NOMO-1 (cell line): ENCODE results near the gene DIP2B.

ENCODE experiments used
- DNase-seq, 2 experiments: peaks; one replicate each; lab custom pipeline; 2025; ENCODE audit not compliant: unreplicated experiment in 2 of 2; lab: John Stamatoyannopoulos, UW

Gene DIP2B

DNA sequence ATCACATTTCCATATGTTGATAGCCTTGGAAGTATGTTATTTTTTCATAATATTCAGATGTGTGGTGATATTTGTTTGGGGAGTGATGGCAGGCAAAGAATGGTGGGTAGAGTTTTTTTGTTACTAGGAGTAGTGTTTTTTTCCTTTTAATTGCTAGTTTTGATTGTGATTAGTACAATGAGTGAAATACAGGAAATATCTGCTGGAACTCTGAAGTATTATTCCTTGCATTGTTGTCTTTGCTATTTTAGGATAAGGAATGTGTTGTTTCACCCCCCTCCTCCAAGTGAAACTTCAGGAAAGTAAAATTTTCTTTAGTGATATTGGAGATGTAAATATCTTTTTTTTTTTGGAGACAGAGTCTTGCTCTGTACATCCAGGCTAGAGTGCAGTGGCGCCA, 105.4 kb downstream of the DIP2B start:
- no peak for DNase-seq

DNA sequence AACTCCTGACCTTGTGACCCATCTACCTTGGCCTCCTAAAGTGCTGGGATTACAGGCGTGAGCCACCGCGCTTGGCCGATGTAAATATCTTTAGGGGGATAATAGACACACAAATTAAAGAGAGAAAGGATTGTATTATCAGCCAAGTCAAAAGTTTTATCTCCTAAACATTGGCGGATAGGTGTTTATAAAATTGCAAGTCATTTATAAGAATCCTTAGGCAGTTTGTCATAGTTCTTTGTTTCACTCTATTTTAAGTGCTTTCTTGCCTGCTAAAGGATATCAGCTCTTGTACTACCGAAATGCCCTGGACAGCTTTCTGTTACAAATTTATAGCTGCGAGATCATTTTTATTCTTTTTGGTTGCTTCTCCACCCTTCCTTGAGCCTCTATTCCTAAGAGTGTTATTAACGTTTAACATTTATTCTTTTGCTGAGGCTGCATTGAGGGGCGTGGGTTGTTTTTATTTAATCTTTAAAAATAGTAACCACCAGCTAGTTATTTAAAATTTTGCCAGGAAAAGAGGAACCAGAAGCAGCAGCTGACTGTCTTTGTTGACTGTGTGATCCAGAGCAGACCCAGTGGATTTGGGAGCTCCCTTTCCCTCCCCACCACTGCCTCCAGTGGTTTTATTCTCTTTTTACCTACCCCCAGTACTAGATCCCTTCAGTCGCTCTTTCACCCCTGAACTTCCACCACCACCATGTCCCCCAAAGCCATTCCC, 106.4 kb downstream of the DIP2B start:
- DNase-seq: peak in 1 of 2 experiments; percentile 12

DNA sequence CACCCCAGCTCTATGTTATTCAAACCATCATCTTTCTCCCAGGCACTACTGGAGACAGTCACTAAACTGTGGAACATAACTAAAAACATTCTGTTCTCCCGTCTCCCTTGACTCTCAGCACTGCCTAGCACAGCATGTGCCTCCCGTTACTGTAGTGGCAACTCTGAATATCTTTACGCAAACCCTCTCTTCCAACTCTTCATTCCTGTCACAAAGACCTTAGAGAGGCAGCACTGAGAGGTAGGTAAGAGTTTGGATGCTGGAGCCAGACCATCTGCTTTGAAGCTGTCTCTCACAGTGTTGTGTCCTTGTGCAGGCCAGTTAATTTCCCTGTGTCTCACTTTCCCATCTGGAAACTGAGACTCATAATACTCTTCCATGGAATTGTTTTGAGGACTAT, 108.1 kb downstream of the DIP2B start:
- no peak for DNase-seq

DNA sequence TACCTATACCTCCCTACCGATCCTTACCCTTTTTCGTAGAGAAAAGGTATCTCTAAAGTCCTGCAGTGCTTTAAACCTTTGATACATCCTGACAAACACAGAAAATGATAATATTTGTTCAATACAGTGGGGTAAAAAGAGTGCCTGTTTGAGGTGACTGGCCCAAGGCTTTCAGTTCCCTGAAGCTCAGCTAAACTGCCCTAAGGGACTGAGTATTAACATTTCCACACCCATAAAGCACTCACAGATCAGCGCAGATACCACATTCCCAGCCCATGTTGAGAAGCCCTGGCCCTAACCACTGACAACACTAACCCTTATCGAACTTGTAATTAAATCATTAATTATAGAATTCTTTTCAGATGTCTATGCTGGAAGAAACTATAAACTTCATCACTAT, 108.7 kb downstream of the DIP2B start:
- DNase-seq: no peak

DNA sequence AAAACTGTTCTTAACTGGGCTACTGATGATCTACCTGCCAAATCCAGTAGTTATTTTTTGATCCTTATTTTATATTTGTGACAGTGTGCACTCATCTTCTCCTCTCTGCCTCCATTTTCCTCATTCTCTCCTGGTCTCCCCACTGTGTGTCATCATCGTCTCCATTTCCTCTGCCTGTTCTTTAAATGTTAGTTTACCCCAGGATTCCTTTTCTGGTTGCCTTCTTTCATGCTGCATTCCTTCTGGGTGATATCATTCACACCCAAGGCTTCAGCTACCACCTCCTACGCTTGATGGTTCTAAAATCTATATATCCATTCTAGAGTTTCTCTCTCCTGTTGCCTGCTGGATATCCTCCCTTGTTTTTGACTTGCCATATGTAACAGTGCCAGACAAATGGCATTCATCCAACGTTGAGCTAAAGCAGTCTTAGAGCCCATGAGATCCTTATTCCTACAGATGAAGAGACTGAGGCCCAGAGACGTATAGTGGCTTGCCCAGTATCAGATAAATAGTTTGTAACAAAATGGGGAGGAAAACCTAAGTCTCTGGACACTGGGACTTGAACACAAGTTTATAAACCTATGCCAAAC, 109.5 kb downstream of the DIP2B start:
- DNase-seq: no peak

DNA sequence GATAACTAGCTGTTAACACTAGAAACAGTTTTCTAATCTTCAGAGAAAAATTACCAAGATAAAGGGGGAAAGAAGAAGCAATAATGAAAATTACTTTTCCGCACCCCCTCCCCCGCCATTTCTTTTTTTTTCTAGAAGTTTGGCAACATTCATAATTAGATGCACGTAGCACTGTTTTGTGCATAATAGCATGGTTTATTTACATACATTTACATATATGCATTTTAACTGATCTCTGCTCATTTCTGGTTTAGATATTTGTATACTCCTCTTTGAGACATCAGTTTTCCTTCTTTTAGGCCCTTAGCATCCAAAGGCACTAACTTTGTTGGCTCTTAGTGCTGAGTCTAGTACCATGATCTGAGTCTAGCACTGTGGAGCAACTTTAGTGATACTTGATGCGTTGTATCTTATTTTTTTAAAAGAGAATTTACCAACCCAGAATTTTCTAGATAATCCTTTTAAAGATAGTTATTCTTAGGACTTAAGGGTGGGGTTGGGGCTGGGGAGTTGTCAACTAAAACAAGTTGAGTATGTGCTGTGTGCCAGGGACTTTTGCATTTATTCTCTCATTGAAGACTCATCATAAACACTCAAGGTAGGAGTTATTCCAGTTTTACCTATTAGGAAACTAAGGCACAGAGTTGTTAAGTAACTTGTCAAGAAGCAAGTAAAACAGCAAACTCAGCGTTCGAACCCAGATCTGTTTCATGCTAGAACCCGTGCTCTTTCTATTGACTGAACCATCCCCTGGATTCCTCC, 110.5 kb downstream of the DIP2B start:
- no peak for DNase-seq

DNA sequence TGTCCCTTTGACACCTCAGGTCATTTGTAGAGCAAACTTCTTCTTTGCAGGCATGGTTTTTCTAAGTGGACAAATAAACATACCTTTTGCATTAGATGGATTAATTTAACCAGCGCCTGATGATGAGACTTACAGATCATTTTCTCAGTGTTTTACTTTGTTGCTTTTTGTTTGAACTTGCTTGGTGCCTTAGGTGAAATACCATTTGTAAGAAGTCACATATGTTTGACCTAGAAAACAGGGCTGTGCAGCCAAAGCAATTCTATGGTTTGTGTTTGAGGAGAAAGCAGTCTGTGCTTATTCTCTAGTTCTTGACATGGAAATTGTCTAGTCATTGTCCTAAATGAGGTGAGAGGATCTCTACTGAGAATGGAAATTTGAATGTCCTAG, 111.1 kb downstream of the DIP2B start:
- DNase-seq: no peak

DNA sequence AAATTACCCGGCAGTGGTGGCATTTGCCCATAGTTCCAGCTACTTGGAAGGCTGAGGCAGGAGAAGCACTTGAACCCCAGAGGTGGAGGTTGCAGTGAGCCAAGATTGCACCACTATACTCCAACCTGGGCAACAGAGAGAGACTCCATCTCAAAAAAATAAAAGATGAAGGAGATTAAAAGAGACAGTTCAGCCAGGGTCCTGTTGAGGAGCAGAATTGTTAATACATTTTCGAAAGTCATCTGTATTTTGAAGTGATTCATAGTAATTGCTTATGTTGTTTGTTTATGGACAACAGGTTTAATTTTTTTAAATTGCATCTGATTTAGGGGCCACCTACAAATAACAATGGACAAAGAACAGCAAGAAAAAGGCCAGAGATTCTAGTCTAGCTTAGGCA, 112.9 kb downstream of the DIP2B start:
- no peak for DNase-seq

DNA sequence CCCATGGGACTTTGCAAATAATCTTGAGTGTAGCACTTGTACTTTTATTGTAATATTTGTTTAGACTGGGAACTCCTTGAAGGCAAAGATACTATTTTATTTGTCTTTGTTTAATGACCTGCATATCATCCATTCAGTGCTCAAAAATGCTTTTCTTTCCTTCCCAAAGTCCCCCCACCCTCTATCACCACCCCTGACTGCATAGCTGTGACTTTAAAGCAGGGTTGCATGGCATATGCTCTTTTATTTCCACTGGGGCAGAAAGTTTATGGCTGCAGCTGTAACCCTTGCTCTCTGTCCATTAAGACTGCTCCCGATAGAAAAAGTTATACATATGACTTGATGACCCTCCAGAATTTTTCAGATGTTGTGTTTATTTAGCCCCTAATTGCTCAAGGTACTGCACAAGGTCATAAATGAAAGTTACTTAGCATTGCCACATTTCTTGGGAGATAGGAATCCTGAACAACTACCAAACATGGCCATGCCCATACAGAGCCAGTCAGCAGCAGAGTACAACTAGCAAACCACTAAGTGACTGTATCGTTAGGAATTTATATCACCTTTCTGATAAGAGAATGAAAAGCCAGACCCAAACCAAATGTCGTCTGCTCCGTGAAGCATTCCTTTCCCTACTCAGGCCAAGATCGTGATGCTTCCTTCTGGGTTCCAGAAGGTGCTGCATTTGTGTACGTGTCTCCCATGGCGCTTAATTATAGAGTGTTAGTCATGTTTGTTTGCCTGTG, 114.3 kb downstream of the DIP2B start:
- no peak for DNase-seq

DNA sequence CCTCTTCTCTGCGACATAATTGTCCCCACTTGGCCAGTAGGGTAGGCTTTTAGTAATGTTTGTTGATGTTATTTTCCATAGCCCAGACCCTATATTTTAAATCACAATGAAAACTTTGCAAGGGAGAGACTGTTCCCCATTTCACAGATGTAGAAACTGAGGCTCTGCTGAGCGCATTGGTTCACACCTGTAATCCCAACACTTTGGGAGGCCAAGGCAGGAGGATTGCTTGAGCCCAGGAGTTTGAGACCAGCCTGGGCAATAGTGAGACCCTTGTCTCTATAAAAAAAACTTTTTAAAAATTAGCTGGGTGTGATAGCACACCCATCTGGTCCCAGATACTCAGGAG, 114.8 kb downstream of the DIP2B start:
- no peak for DNase-seq

DNA sequence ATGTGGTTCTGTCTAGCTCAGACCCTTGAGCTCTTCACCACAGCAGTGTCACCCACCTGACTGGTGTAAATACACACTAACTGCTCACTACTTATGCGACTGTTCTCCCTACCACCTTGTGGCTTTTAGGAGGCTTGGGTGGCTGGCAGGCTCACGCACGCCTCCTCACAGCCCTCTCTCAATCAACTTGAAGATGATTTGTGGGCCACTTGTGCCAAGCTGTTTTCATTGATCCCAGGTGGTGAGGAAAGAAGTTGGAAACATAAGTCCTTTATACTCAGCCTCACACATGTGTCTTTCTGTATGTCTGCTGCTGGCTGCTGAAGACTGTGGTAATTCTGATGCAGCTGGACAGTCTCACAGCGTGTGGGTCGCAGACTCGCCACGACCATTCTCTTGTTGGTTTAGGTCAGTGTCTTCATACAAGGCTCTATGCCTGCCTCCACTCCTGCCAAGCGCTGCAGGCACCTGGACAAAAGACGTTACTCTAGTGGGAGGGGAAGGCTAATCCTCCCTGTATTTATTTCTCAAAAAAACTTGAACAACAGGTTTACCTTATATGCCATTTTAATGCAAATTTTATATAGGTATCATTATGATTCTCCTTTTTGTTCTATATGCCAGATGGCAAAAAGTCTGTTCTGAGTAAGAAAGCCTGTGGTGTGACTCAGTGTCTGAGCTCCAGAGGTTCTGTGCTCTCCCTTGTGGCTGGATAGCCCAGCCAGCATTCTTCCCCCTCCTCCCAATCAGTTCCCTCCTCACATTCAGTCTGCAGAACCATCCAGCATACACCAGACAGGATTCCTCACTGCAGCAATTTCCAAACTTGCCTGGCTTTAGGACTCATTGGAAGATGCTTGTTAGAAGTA, 115.6 kb downstream of the DIP2B start:
- no peak for DNase-seq

DNA sequence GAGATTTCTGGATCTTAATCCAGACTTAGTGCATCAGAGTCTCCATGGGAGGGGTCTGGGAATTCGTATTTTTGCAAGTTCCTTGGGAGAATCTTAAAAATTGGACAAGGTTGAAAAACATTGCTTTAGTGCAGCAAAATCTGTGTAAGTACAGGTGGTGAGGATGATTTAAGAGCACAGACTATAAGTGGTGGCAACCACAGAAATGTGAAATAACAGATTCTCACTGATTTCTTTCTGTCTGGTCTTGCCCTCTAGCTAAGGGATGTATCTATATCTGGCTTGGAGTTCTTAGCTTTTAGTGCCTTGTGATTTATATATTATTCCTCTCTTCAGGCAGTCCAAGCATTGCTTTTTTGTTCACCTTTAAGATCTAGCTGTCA, 116.2 kb downstream of the DIP2B start:
- DNase-seq: no peak

DNA sequence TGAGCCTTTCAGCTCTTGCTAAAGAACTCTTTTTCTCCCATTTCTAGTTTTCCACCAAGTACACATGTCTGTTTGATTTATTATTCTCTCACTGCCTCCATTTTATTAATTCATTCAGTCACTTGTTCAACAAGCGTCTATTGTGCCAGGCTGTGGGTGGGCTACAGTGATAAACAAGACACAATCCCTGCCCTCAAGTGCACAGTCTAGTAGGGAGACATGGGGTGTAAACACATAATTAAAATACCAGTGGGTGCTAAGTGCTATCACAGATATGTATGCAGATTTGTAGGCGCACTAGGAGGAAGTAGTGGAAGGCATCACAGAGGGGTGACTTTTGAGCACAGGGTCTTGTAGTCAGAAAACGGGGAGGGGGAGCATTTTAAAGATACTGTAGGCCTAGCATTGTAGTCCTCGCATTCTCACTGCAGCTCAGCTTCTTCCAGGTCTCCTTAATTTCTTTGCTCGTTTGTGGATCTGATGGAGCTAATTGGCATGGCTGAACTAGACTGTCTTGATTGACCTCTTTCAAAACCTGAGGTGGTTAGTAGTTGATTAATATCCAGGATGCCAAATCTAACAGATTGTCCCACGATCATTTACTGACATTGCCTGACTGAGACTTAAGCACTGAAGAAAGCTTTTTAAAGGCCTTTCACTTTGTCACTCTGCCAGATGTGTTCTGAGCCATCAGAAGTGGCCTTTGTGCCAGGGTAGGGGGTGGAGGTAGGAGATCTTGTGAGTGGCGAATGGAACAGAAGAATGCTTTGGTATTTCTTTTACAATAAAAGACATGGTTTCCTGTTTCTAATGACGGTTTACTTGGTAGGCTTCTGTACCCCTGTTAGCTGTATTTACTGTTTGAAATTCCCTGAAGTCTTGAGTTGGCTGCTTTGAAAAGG, 116.9 kb downstream of the DIP2B start:
- no peak for DNase-seq

DNA sequence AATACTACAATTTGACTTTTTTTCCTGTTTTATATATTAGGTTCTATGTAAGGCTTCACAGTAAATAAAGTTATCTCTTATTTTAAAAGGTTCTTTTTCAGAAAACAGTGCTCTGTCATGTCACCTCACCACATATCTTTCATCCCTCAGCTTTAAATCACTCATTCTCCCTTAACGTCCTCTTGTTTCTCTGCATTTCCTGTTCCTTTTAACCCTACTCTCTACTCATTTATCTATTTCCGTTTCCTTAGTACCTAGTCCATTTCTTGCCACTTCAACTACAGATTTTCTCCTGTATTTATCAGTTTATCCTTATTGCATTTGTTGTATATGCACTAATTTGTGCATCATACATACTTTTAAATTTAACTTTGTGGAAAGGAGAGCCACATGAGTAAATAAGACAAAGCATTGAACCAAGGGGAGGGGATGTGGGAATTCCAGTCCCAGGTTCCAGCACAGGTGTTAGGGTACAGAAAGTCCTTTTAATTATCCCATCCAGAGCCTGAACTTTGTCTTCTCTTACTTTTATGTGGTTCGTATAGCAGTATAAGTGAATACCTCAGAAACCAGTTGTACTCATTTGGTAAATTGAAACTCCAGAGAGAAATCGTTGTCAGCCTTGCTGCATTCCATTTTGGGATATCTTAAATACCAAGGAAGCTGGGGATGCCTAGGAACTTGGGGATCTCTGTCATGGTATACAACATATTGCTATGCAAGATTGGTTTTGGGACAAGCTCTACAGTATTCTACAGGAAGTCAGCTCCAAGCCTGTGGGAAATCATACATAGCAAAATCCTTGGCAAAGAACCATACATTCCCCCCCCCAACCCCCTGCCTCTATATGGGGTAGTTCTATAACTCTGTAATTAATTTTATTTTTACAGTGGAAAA, 120.5 kb downstream of the DIP2B start:
- no peak for DNase-seq

DNA sequence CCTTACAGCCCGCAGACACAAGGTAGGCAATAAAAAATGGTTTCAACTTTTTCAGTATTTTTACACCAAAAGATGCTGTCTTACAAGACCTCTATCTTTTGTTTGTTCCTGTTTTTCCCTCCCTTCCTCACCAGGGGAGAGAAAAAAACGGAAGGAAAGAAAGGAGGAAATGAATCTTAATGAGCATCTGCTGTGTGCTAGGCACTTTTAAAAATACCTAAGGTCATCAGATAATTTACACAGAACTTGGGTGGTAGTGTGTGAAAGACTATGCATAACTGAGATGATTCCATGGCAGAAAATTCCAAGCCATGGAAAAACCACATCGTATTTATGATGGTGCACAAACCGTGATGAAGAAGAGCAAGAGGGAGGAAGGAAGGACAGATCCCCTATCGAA, 121.2 kb downstream of the DIP2B start:
- peak; percentile 49 to 90 for DNase-seq

DNA sequence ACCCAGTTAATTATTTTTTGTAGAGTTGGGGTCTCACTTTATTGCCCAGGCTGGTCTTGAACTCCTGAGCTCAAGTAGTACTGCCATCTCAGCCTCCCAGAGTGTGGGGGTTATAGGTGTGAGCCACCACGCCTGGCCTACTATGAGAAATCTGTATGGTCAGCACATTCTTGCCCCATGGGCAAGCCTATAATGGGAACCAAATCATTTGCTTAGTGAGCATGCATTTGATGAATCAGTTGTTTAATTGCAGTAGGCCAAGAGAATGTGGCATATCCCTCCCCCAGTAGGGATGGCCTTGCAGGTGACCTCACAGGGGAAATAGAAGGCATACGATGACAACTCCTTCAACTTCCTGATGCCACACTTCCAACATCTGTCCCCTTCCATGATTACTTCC, 122.7 kb downstream of the DIP2B start:
- no peak for DNase-seq

DNA sequence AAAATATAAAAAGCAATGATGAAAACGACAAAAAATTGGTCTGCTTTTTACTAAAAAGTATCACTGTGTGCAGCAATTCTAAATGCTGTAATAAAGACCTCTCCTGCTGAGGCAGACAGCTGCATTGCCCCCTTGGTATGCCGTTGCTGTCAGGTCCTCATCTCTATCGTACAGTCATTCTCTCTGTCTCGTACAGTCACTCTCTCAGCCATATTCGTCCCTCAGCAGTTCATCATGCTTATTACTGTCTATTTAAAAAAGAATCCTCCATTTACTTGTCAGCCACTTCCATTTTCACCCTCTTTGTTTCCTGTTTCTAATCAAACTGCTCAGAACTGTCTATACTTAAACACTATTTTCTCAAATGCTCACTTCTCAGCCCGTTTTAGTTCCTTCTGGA, 123.6 kb downstream of the DIP2B start:
- no peak for DNase-seq

DNA sequence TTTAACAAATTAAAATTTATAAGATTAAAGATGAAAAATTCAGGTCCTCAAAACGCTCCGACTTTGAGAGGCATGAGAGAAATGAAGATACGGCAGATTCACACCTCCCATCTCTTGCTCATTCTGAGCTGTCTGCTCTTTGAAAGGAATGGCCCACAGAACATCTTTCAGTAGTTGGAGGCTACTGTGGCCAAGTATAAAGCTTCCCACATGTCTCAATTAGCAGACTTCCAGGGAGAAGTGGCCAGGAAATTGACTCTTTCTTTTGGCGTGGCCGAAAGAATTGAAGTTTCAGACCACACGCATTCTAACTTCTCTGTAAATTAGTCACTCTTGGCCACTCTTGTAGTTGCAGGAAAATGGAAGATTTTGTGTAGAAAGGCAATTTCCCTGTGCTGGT, 129.2 kb downstream of the DIP2B start:
- no peak for DNase-seq

DNA sequence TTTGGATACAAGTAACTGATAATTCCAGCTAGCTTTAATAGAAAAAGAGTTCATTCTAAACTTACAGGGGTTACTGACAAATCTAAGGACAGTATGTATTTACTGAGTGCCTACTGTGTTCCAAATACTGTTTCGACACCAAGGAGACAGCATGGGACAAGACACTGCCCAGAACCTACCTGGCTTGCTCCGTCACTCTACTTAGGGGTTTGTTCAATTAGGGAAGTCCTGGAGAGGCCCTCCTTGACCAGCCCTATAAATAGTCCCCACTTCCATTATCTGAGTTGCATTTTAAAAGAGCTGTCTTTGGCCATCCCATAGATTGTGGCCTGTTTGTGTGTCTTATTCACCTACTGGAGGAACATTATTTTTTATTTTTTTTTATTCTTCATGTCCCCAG, 129.6 kb downstream of the DIP2B start:
- peak; percentile 4 to 20 for DNase-seq
